CD4-positive, alpha-beta T cell treated with Interleukin-12 subunit alpha and Interleukin-12 subunit beta, for 1 hour (primary cell): ENCODE results near the gene GPR160.
"Not testable (repeated sequence)": the region's sequence is repeated elsewhere in the genome, so short reads cannot be mapped to it uniquely, and the experiment has no call there.

Experiments used
- DNase-seq: peaks from one replicate; pipeline ENCODE4 v3.0.0-alpha.2; 2020

GPR160 gene, protein sequence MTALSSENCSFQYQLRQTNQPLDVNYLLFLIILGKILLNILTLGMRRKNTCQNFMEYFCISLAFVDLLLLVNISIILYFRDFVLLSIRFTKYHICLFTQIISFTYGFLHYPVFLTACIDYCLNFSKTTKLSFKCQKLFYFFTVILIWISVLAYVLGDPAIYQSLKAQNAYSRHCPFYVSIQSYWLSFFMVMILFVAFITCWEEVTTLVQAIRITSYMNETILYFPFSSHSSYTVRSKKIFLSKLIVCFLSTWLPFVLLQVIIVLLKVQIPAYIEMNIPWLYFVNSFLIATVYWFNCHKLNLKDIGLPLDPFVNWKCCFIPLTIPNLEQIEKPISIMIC

DNA sequence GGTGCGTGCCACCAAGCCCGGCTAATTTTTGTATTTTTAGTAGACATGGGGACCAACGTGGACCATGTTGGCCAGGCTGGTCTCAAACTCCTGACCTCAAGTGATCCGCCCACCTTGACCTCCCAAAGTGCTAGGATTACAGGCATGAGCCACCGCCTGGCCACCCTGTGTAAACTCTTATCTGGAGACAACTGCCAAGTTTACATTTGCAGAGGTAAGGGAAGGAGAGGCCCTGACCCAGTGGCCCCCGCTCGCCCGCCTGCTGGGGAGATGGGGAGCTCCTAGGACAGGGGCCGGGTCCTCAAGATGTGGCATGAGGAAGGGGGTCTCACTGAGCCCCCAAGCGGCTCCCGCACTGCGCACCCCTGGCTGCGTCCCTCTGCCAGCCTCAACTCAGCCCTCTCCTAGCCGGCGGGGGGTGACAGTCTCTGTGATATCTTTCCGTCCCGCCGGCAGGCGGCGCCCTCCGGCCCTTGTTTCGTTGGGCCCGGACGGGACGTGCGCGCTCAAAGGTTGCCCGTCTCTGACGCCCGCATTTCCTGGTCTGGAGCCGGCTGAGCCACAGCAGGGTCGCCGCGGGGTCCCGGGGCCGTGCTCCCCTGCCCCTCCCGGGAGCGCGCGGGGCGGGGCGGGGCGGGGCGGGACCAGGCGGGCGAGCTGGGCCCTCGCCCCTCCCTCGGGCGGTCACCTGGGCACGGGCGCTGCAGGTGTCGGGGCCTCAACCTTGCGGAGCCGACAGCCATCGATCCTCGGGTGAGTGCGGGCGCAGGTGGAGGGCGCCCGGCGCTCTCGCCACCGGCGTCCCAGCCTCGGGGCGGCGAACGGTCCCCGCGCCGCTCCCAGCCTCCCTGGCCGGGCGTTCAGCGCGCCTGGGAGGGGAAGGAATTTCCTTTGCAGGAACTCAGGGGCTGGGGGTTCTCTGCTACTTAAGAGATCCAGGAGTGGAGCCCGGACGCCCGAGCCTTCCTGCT, at the start of gene GPR160:
GPR160 (plus strand) TSS at position 533 of the 971 bp plus-strand sequence. CDS start 45,978 bp downstream, outside the sequence.
- peak; percentile 84 for DNase-seq

DNA sequence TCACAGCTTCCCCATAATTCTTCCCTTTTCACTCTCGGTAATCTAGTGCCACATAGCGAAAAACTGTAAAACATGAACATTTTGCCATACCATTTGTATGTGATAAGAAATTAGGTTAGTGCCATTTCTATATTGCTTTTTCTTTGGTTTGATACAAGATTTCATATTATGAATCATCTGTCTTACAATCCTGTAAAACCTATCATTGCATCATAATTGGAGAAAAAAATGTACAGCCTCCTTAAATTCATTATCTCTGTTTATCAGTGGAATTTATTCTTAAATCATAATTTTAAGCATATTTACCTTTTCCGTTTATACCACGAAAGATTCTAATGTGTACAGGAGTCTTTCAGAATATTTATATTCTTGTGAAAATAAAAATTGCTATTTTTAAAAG, 47.4 kb upstream of the GPR160 start:
- no peak for DNase-seq

DNA sequence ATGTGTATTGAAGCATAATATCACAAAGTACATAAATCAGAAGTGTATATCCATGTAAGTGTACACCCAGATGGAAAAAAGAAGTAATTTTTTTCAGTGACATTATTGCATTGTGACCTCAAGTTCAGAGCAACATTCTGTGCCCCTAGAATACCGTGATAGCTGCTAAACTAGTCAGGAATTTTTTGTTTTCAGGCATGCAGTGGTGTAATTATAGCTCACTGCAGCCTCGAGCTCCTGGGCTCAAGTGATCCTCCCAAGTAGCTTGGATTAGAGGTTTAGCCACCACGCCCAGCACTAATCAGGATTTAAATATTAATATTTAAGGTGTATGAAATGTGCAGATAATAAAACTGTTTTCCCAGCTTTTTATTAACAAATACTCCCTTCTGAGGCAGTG, 45.6 kb upstream of the GPR160 start:
- DNase-seq: no peak

DNA sequence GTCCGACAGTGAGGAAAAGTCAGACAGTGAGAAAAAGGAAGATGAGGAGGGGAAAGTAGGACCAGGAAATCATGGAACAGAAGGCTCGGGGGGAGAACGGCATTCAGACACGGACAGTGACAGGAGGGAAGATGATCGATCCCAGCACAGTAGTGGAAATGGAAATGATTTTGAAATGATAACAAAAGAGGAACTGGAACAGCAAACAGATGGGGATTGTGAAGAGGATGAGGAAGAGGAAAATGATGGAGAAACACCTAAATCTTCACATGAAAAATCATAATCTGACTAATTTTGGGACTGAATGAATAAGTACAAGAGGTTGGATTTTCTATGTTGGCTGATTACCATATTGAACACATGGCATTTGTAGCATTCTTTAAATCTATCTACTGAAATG, 45.0 kb upstream of the GPR160 start:
- DNase-seq: no peak

DNA sequence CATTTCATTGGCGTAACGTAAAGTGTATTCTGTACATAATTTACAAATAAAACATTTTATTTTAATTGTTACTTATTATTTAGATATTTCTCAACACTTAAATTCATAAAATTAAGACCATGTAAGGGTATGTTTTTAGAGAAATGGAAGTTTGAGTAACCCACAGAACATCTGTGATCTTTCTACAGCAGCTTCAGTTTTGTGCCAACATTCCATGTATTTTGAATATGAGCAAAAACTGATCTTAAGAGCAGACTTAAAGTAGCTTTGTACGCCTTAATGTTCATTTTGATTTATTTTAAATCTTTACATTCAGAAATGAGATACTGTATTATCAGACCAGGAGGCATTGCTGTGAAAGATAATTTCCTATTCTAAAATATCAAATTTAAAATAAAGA, 44.0 kb upstream of the GPR160 start:
- no peak for DNase-seq

DNA sequence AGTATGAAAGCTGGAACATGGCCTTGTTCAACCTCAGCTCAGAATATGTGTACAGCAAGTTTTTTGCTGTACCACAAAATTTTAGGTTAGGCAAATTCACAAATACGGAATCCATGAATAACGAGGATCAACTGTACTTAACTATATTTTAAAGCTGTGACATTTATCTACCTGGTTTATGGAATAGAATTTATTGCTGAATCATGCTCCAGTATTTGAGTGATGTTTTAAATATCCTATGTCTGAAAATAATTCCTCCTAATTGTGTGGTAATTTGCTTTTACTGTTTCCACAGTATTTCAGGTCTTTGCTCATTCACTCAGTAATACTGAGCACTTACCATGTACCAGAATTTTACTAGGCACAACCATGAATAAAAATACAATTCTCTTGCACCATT, 41.7 kb upstream of the GPR160 start:
- no peak for DNase-seq

DNA sequence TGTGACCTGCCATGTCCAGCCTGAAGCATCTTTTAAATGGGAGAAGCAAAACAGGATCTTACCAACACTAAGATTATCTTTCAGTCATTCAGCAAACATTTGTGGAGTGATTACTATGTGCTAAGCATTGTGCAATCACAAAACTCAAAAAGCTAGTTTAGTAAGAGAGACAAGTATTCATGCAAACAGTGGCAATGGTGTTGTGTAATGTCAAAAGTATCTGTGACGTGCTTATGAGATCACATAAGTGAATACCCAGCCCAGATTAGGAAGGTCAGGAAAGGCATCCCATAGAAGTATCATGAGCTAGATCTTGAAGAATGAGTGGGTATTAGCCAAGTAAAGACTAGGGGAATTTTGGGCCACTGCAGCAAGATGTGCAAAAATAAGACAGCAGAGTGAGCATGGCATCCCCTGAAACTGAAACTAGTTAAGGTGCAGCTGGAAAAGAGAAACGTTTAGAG, 39.1 kb upstream of the GPR160 start:
- DNase-seq: no peak

DNA sequence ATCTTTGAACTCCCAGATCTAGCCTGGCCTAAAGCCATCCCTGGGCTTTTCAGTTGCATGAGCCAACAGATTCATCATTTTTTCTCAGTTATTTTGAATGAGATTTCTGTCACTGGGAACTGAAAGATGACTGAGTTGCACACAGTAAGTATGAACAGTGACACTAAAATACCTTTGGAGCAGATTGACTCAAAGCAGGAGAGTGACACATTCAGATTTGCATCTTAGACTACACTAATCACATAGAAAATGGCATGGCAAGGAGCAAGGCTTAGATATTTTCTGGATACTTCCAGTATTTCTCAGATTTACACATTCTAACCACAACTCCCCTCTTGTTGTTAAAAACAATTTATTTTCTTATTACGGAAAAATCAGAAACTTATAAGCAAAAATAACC, 38.4 kb upstream of the GPR160 start:
- DNase-seq: no peak

DNA sequence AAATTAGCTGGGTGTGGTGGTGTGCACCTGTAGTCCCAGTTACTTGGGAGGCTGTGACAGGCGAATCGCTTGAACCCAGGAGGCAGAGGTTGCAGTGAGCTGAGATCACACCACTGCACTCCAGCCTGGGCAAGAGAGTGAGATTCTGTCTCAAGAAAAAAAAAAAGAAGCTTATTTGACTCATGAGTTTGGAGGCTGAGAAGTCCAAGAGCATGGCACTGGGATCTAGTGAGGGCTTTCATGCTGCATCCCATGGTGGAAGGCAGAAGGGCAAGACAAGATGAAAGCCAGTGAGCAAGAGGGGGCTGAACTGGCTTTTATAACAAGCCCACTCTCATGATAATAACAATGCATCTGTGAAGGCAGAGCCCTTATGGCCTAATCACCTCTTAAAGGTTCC, 37.7 kb upstream of the GPR160 start:
- DNase-seq: no peak

DNA sequence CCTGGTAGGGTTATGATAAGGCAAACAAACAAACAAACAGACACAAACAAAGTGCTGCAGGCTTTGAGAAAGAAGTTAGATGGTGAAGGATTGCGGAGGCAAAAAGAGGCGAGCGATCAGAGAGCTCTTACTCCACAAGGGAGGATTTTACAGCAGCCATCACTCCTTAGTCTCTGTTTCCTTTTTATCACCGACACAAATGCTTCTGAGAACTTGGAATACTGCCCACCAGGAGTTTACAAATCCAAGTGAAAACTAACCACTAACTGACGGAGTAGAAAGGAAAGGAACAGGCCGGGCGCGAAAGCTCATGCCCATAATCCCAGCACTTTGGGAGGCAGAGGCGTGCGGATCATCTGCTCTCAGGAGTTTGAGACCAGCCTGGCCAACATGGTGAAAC, 35.6 kb upstream of the GPR160 start:
- DNase-seq: no peak

DNA sequence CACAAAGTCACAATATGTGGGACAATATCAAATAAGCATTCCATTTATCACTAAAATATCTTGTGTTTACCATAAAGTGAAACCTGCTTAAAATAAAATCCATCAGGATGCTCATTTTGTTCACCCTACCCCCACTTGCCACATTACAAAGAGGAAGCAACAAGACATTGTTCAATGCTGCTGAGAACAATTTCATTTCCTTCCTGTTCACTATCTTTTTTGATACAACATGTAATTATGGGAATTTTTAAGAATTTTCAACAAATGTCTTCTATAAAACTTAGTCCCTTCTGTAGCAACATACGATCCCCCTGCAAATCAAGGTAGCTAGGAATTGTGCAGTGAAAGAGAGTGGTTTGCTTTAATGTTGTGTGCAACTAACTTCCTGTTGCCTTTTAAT, 34.9 kb upstream of the GPR160 start:
- no peak for DNase-seq

DNA sequence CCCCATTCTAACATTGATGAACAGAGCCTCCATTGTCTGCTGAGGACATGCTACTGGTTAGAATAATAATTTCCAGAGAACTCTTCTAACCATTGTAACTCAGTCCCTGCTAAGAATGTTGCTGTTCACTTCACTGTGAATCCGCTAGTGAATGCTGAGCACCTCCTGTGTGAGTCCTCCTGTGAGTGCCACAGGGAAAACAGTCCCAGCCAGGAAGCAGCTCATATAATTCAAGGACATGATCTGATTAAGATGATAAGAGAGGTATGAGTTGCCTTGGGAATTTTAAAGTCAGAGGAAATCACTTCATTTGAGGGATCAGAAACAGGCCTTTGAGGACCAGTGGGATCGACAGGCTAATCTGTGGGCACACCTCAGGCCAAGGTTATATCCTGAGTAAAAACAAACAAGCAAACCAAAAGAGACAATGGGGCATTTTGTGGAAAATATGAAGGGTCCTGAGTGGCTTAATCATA, 33.9 kb upstream of the GPR160 start:
- DNase-seq: no peak

DNA sequence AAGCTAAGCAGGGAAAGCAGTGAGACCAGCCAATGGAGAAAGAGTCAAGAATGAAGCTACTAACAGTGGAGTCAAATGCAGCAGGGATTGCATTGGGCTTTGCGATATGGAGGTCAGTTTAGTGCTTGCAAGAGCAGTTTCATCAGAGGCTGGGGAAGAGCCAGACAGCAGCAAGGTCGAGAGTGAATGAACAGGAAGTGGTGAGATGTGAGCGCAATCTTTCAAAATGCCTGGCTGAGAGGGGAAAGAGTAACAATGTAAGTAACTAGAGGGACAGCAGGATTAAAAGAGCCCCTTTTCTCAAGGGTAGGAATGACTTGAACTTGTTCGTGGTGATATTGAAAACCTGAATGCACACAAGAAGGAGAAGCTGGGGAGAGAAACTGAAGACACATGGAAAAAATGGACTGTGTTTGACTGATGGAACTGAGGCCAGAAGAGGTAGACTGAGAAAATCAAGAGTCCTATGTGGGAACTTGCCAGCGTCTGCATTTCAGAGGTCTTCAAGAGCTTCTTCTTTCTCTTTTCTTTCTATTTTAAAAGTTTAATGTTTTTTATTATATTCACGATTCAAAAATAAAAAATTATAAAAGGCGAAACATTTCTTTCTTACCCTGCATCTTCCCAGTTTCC, 30.6 kb upstream of the GPR160 start:
- peak; percentile 22 for DNase-seq

DNA sequence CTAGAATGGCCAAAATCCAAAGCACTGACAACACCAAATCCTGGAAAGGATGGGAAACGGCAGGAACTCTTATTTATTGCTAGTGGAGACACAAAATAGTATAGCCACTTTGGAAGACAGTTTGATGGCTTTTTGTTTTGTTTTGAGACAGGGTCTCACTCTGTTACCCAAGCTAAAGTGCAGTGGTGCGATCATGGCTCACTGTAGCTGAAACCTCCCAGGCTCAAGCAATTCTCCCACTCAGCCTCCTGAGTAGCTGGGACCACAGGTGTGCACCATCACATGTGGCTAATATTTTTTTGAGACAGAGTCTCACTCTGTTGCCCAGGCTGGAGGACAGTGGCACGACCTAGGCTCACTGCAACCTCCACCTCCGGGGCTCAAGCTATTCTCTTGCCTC, 27.3 kb upstream of the GPR160 start:
- DNase-seq: no peak

DNA sequence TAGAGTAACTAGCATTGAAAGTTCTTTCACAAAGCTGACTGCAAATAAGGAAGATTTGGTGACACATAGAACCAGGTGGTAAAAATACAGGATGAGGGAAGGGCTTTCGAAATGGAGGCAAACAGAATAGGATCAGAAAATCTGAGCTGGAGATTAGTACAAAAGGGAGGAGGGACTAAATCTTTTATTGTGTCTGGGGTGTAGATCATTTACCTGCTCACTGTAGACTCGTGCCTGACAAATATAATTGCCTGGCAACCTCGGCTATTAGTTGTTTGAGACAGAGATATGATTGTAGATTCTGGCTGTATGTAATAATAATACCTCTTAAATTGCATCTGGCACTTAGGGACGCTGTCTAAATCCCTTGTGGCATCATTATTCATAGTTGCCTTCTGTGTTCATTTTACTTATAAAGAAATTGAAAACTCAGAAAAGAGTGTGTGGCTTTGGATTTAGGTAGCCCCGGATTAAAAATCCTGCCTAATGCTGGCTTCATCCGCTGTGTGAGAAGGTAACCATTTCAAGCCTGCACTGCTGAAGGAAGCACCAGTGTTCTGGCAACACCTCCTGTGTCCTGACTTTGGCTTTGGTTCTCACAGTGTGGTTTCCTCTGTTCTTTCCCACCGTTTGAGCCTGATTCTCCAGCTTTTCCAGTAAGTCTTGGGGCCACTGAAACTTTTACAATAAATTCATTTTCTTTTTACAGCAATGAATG, 25.0 kb upstream of the GPR160 start:
- no peak for DNase-seq

DNA sequence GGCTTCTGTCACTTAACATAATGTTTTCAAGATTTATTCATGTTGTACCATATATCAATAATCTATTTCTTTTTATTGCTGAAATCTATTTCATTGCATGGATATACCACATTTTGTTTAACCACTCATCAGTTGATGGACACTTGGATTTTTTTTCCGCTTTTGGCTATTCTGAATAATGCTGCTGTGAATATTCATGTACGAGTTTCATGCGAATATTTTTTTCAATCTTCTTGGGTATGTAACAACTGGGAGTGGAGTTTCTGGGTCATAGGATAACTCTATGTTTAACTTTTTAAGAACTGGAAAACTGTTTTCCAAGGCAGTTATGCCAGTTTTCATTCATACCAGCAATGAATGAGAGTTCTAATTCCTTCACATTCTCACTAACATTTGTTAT, 21.7 kb upstream of the GPR160 start:
- no peak for DNase-seq

DNA sequence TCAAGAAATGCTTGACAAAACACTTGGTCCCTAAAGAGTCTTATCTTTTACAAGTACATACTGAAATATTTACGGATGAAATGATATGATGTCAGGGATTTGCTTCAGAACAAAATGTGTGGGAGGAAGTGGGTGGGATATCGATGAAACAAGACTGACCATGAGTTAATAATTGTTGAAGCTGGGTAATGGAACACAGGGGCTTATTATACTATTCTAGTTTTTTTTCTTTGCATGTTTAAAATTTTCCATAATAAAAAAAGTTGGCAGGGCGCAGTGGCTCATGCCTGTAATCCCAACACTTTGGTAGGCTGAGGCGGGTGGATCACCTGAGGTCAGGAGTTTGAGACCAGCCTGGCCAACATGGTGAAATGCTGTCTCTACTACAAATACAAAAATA, 18.5 kb upstream of the GPR160 start:
- DNase-seq: not testable (repeated sequence)

DNA sequence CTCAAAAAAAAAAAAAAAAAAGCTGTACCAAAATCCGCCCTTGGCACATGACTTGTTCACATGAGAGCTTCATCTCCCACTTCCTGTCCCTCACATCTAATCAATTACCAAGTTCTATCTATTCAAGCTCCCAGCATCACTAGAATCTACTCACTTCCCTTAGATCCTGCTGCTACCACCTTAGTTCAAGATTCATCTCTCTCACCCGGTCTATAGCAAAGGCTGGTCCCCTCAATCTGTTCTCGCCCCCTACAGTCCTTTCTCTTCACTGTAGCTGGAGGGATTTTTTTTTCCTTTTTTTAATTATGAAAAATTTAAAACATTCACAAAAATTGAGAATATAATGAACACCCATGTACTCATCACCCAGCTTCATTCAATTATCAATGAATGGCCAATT, 16.7 kb upstream of the GPR160 start:
- DNase-seq: no peak

DNA sequence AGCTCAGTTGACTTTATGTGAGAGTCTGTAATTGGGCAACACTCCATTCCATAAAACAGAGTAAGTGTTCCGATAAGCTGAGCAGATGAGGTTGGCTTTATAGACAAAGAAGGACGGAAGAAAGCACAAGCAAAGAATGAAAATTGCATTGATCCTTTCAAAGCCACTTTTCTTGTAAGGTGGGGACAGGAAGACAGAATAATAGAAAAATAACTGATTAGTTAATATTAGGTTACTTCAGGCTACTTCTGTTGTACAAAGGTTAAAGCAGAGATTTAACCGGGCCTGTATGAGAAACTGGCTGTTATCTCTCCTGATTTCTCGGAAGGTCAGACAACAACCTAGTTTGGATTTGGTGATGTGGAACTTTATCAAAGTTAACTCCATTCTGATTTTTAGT, 15.5 kb upstream of the GPR160 start:
- no peak for DNase-seq

DNA sequence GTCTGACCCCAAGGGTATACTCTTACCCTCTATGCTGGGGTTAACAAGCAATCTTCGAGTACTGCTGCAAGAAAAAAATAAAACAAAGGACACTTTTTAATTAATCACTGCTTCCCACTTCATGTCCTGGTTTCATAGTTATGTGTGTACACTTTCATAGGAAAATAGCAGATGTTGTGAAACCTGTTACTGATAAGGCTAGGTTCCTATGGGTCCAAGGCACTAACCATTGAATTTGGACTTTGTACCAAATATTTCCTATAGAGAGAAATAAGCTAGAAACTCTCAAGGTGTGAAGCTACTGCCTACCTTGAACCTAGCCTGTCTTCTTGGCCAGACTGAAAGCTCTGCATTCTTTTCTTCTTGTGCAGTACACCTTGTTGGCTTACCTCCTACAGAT, 14.6 kb upstream of the GPR160 start:
- no peak for DNase-seq

DNA sequence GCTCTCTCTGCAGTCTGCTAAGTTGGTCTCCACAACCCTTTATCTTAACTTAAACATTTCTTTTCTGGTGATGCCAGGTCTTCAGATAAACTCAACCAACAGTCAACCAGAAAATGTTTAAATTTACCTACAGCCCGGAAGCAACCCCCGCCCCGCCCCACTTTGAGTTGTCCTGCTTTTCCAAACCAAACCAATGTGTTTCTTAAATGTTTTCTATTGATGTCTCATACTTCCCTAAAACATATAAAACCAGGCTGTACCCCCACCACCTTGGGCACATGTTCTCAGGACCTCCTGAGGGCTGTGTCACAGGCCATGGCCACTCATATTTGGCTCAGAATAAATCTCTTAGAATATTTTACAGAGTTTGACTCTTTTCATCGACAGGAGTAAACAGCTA, 13.2 kb upstream of the GPR160 start:
- no peak for DNase-seq

DNA sequence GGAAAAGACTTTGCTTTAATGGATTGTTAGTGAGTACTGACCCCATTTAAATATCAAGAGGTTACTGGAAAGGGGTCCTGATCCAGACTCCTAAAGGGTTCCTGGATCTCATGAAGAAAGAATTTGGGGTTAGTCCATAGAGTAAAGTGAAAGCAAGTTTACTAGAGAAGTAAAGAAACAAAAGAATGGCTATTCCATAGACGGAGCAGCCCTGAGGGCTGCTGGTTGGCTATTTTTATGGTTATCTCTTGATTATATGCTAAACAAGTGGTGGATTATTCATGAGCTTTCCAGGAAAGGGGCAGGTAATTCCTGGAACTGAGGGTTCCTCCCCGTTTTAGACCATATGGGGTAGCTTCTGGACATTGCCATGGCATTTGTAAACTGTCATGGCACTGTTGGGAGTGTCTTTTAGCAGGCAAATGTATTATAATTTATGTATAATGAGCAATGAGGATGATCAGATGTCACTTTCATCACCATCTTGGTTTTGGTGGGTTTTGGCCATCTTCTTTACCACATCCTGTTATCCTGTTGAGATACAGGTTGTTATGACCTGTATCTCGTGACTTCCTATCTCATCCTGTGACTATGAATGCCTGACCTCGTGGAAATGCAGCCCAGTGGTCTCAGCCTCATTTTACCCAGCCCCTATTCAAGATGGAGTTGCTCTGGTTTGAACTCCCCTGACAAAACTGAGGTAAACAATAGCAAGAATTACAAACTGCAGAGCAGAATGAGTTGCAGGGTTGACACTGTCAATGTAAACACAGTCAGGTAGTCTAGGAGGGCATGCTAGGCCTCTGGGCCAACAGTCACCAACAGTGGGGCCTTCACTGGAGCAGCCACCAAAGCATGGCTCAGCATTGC, 10.3 kb upstream of the GPR160 start:
- peak; percentile 17 for DNase-seq
